Calu3 (cell line): ENCODE measurements around the gene DLGAP4. TPM values are rescaled to one million over a fixed set of nuclear protein-coding genes. Genes with fewer than 3 reads are reported as not detected.

Experiments used
- BruUV-seq: library from RNA; stranded (reverse); fragments of 400-500 nt; replicated peaks from 2 replicates; lab custom pipeline; 2021; lab: Mats Ljungman, UMichigan
- CTCF ChIA-PET: fragments of 300-600 bp; sonication (Branson Sonifier 250); formaldehyde crosslinking; loops from one replicate; lab custom pipeline; 2022; ENCODE audit warnings: antibody characterized with exemption; lab: Charles Lee
- DNase-seq: peaks from one replicate; pipeline ENCODE4 v3.0.0; 2022
- H3K27ac Mint-ChIP-seq: one replicate; pipeline ENCODE4 v1.8.0; 2022; ENCODE audit warnings: mixed read lengths; ENCODE audit not compliant: unreplicated experiment
- H3K27me3 Mint-ChIP-seq: one replicate; pipeline ENCODE4 v1.8.0; 2022; ENCODE audit warnings: mixed read lengths; ENCODE audit not compliant: unreplicated experiment
- H3K36me3 Mint-ChIP-seq: one replicate; pipeline ENCODE4 v1.8.0; 2022; ENCODE audit warnings: mild to moderate bottlenecking, moderate library complexity, mixed read lengths; ENCODE audit not compliant: insufficient read depth, unreplicated experiment
- H3K4me1 Mint-ChIP-seq: one replicate; pipeline ENCODE4 v1.8.0; 2022; ENCODE audit warnings: mild to moderate bottlenecking, low read depth, mixed read lengths; ENCODE audit not compliant: unreplicated experiment
- H3K4me3 Mint-ChIP-seq: one replicate; pipeline ENCODE4 v1.8.0; 2022; ENCODE audit warnings: mild to moderate bottlenecking, low read depth, moderate library complexity, mixed read lengths; ENCODE audit not compliant: unreplicated experiment
- H3K9me3 Mint-ChIP-seq: one replicate; pipeline ENCODE4 v1.8.0; 2022; ENCODE audit warnings: low read depth, mixed read lengths; ENCODE audit not compliant: unreplicated experiment
- CTCF ChIP-seq: fragments of 200-600 bp; IDR thresholded peaks from one replicate; pipeline ENCODE4 v1.8.0; 2022; ENCODE audit warnings: antibody characterized with exemption; ENCODE audit not compliant: unreplicated experiment
- intact Hi-C: fragments of 100-400 bp; cut with micrococcal nuclease; formaldehyde crosslinking; loops from one replicate; pipeline ENCODE4 v1.10.0; 2022; ENCODE audit not compliant: unreplicated experiment
- total RNA-seq: library from RNA; stranded (reverse); gene quantifications from 2 replicates; pipeline ENCODE4 v1.2.3, GENCODE V29; 2022

DLGAP4 gene
- total RNA-seq, 1 experiment from 2014 or later = 66.4 TPM

- CTCF ChIA-PET = no interaction called here
- no peak for DNase-seq
- no peak overlapping the region for H3K4me3 Mint-ChIP-seq
- peaks cover 80% of the 10 kb centered on the region for H3K27me3 Mint-ChIP-seq
- no peaks in the 10 kb centered on the region for H3K36me3 Mint-ChIP-seq
- BruUV-seq = no TSS peak
- no peak for TF ChIP-seq CTCF
- peaks cover 4% of the 10 kb centered on the region for H3K9me3 Mint-ChIP-seq
- H3K27ac Mint-ChIP-seq = no peak overlapping the region
- H3K4me1 Mint-ChIP-seq = no peaks in the 10 kb centered on the region
- intact Hi-C loops = no loop called here
These were observed 90.2 kb downstream of the DLGAP4 start for GRCh38 chr20:36396340-36396739.

- no peak for TF ChIP-seq CTCF
- Mint-ChIP-seq H3K36me3 (no peaks in the 10 kb centered on the region), H3K9me3 (peaks cover 4% of the 10 kb centered on the region), H3K27ac (no peak overlapping the region), H3K27me3 (peaks cover 80% of the 10 kb centered on the region), H3K4me3 (no peak overlapping the region), H3K4me1 (no peaks in the 10 kb centered on the region)
- intact Hi-C loops = no loop called here
- no peak for DNase-seq
- CTCF ChIA-PET = interaction anchor here (0.6 to 0.7 kb wide), 3 partner anchors 48 to 120 kb away, joined by 4 to 5 read pairs (median 4); no protein-coding TSS in a partner anchor
- no TSS peak for BruUV-seq
These were observed 90.9 kb downstream of the DLGAP4 start for GRCh38 chr20:36396847-36397630.

- Mint-ChIP-seq H3K36me3 (no peaks in the 10 kb centered on the region), H3K9me3 (peaks cover 4% of the 10 kb centered on the region), H3K27ac (no peak overlapping the region), H3K4me1 (no peaks in the 10 kb centered on the region), H3K4me3 (no peak overlapping the region), H3K27me3 (peaks cover 80% of the 10 kb centered on the region)
- CTCF ChIA-PET = interaction anchor here (1.2 to 2.2 kb wide), 2 partner anchors 126 to 406 kb away, joined by 3 to 21 read pairs; no protein-coding TSS in a partner anchor
- BruUV-seq = no TSS peak
- intact Hi-C loops = no loop called here
- DNase-seq = no peak
- TF ChIP-seq CTCF = no peak
These were observed 92.4 kb downstream of the DLGAP4 start for GRCh38 chr20:36398515-36398914.

- Mint-ChIP-seq H3K9me3 (peaks cover 4% of the 10 kb centered on the region), H3K36me3 (no peaks in the 10 kb centered on the region), H3K27ac (no peak overlapping the region), H3K4me1 (no peaks in the 10 kb centered on the region), H3K27me3 (peaks cover 81% of the 10 kb centered on the region), H3K4me3 (no peak overlapping the region)
- no TSS peak for BruUV-seq
- peak; percentile 77 for DNase-seq
- intact Hi-C loops = no loop called here
- CTCF ChIA-PET = interaction anchor here (0.5 to 2.2 kb wide), 13 partner anchors 9 to 445 kb away, joined by 3 to 21 read pairs (median 3); partner anchors contain the start of genes AAR2 and SCAND1
- peak; percentile 36 for TF ChIP-seq CTCF
These were observed 93.2 kb downstream of the DLGAP4 start for GRCh38 chr20:36399147-36399968.
